Esophagus squamous epithelium (tissue), 4 donors: ENCODE results near the gene FAIM2.

Source experiments
- CTCF ChIP-seq, 6 experiments: fragments of 450-650 bp in 4 of 6; fragments of 200-600 bp in 2 of 6; sonication (generic) in 2 of 6; IDR thresholded peaks; one replicate each; pipeline ENCODE4 v1.5.1; 2016 to 2019; ENCODE audit warnings: antibody characterized with exemption in 6 of 6, mild to moderate bottlenecking in 4 of 6, moderate library complexity in 4 of 6
- POLR2A ChIP-seq, 4 donors: fragments of 450-650 bp; IDR thresholded peaks; one replicate each; pipeline ENCODE4 v1.6.1; 2017; ENCODE audit warnings: antibody characterized with exemption in 4 of 4, mild to moderate bottlenecking in 4 of 4, moderate library complexity in 3 of 4

- no peak for TF ChIP-seq CTCF (IDR thresholded peaks at IDR 0.05)
- no peak for TF ChIP-seq POLR2A (IDR thresholded peaks at IDR 0.05)
Observed at GRCh38 chr12:49921936-49922335, 18.2 kb upstream of the FAIM2 start.
